WTC11 (cell line): ENCODE data around the gene OSBPL6. TPM values are rescaled to one million over a fixed set of nuclear protein-coding genes. Genes with fewer than 3 reads are reported as not detected.

ENCODE experiments used
- ATAC-seq: fragments of 200-7000 bp; cut with Tn5 transposase; 2 replicates; pipeline ENCODE4 v1.10.0; 2021; ENCODE audit warnings: mild to moderate bottlenecking, moderate library complexity
- CTCF ChIA-PET: fragments of 300-600 bp; sonication (Branson Sonifier 250); formaldehyde crosslinking; loops from one replicate; lab custom pipeline; 2021; ENCODE audit warnings: antibody characterized with exemption; lab: Charles Lee
- POLR2A ChIA-PET: fragments of 350-600 bp; sonication (Branson Sonifier 250); formaldehyde crosslinking; loops from one replicate; lab custom pipeline; 2021; ENCODE audit warnings: antibody characterized with exemption; lab: Charles Lee
- DNase-seq: peaks from one replicate; pipeline ENCODE4 v3.0.0; 2021; ENCODE audit warnings: low spot score
- H3K27ac Mint-ChIP-seq: 2 replicates; pipeline ENCODE4 v1.8.0; 2021; ENCODE audit warnings: mixed read lengths
- H3K27me3 Mint-ChIP-seq: 2 replicates; pipeline ENCODE4 v1.8.0; 2021; ENCODE audit warnings: low read depth, mild to moderate bottlenecking, moderate library complexity, mixed read lengths
- H3K36me3 Mint-ChIP-seq: 2 replicates; pipeline ENCODE4 v1.8.0; 2021; ENCODE audit warnings: mixed read lengths
- H3K4me1 Mint-ChIP-seq: 2 replicates; pipeline ENCODE4 v1.8.0; 2022; ENCODE audit warnings: mixed read lengths
- H3K4me3 Mint-ChIP-seq: 2 replicates; pipeline ENCODE4 v1.8.0; 2021; ENCODE audit warnings: mild to moderate bottlenecking, moderate library complexity, mixed read lengths
- H3K9me3 Mint-ChIP-seq: 2 replicates; pipeline ENCODE4 v1.8.0; 2021; ENCODE audit warnings: mixed read lengths
- AR ChIP-seq: fragments of 250-450 bp; sonication (Bioruptor Pico); IDR thresholded peaks from 2 replicates; pipeline ENCODE4 v1.9.0; 2021; ENCODE audit warnings: mild to moderate bottlenecking
- CBFB ChIP-seq: sonication (generic); formaldehyde crosslinking; IDR thresholded peaks from 2 replicates; pipeline ENCODE4 v1.8.1; 2022; ENCODE audit warnings: mild to moderate bottlenecking, low read depth, missing genetic modification reagents
- CDX4 ChIP-seq: fragments of 250-450 bp; sonication (Bioruptor Pico); IDR thresholded peaks from 2 replicates; pipeline ENCODE4 v1.9.0; 2021; ENCODE audit warnings: moderate library complexity, mild to moderate bottlenecking, inconsistent platforms, borderline replicate concordance
- E2F1 ChIP-seq: sonication (generic); formaldehyde crosslinking; IDR thresholded peaks from 2 replicates; pipeline ENCODE4 v1.8.0; 2022; ENCODE audit warnings: mild to moderate bottlenecking, missing genetic modification reagents
- HMGXB4 ChIP-seq: sonication (generic); formaldehyde crosslinking; IDR thresholded peaks from 2 replicates; pipeline ENCODE4 v1.8.1; 2023; ENCODE audit warnings: mild to moderate bottlenecking, moderate library complexity, missing genetic modification reagents
- MAX ChIP-seq: sonication (generic); formaldehyde crosslinking; IDR thresholded peaks from 2 replicates; pipeline ENCODE4 v1.8.0; 2022; ENCODE audit warnings: mild to moderate bottlenecking, missing genetic modification reagents
- NR1H2 ChIP-seq: sonication (generic); formaldehyde crosslinking; IDR thresholded peaks from 2 replicates; pipeline ENCODE4 v1.9.0; 2021; ENCODE audit warnings: mild to moderate bottlenecking, moderate library complexity, missing genetic modification reagents
- NR3C1 ChIP-seq: sonication (generic); formaldehyde crosslinking; conservative IDR thresholded peaks from 2 replicates; pipeline ENCODE4 v1.8.1; 2023; ENCODE audit warnings: low read depth, mild to moderate bottlenecking, missing genetic modification reagents
- PRRX2 ChIP-seq: fragments of 250-450 bp; sonication (Bioruptor Pico); IDR thresholded peaks from 2 replicates; pipeline ENCODE4 v1.8.0; 2021; ENCODE audit warnings: mild to moderate bottlenecking
- TCF7 ChIP-seq: sonication (generic); formaldehyde crosslinking; IDR thresholded peaks from 2 replicates; pipeline ENCODE4 v1.8.0; 2022; ENCODE audit warnings: mild to moderate bottlenecking, low read depth, missing genetic modification reagents, moderate library complexity
- TP53 ChIP-seq: sonication (generic); formaldehyde crosslinking; IDR thresholded peaks from 2 replicates; pipeline ENCODE4 v1.8.1; 2023; ENCODE audit warnings: mild to moderate bottlenecking, missing genetic modification reagents
- ZBTB21 ChIP-seq: sonication (generic); formaldehyde crosslinking; IDR thresholded peaks from 2 replicates; pipeline ENCODE4 v1.8.1; 2023; ENCODE audit warnings: mild to moderate bottlenecking, missing genetic modification reagents, borderline replicate concordance
- ZNF121 ChIP-seq: sonication (generic); formaldehyde crosslinking; IDR thresholded peaks from 2 replicates; pipeline ENCODE4 v1.8.0; 2023; ENCODE audit warnings: missing genetic modification reagents
- ZNF232 ChIP-seq: sonication (generic); formaldehyde crosslinking; IDR thresholded peaks from 2 replicates; pipeline ENCODE4 v1.8.0; 2022; ENCODE audit warnings: mild to moderate bottlenecking, missing genetic modification reagents
- ZNF263 ChIP-seq: sonication (generic); formaldehyde crosslinking; IDR thresholded peaks from 2 replicates; pipeline ENCODE4 v1.8.1; 2022; ENCODE audit warnings: low read depth, mild to moderate bottlenecking, moderate library complexity, missing genetic modification reagents
- ZNF281 ChIP-seq: sonication (generic); formaldehyde crosslinking; IDR thresholded peaks from 2 replicates; pipeline ENCODE4 v1.8.0; 2023; ENCODE audit warnings: mild to moderate bottlenecking, missing genetic modification reagents
- ZSCAN18 ChIP-seq: fragments of 250-450 bp; sonication (Bioruptor Pico); IDR thresholded peaks from 2 replicates; pipeline ENCODE4 v2.1.2; 2022; ENCODE audit warnings: mild to moderate bottlenecking, moderate library complexity
- total RNA-seq: library from RNA; stranded (reverse); gene quantifications from 3 replicates; pipeline ENCODE4 v1.2.3, GENCODE V29; 2021

OSBPL6 gene
- total RNA-seq, 1 experiment from 2014 or later, result 9.2 TPM

- ATAC-seq (no peak; the same call in 1 of the 2 replicates), DNase-seq (no peak)
- CTCF ChIA-PET, result no interaction called here
- Mint-ChIP-seq H3K27ac (no peak overlapping the region), H3K4me3 (no peak overlapping the region), H3K36me3 (no peaks in the 10 kb centered on the region), H3K9me3 (no peaks in the 10 kb centered on the region), H3K27me3 (no peaks in the 10 kb centered on the region), H3K4me1 (no peaks in the 10 kb centered on the region)
- POLR2A ChIA-PET, result no interaction called here
- TF ChIP-seq NR1H2 (CRISPR knock-in tag) (no peak), ZNF232 (CRISPR knock-in tag) (no peak), HMGXB4 (CRISPR knock-in tag) (no peak), ZNF121 (no peak), CBFB (CRISPR knock-in tag) (no peak), ZSCAN18 (CRISPR knock-in tag) (no peak), MAX (no peak), TCF7 (CRISPR knock-in tag) (no peak), CDX4 (CRISPR knock-in tag) (no peak), AR (CRISPR knock-in tag) (no peak), ZNF281 (CRISPR knock-in tag) (no peak), ZNF263 (CRISPR knock-in tag) (no peak), TP53 (no peak), E2F1 (CRISPR knock-in tag) (no peak), ZBTB21 (no peak), PRRX2 (CRISPR knock-in tag) (no peak), NR3C1 (CRISPR knock-in tag) (no peak)
Observed at GRCh38 chr2:178324077-178324476, 129.8 kb downstream of the OSBPL6 start.
